B cell (primary cell): Measurements from ENCODE around the gene CXXC5. TPM values are rescaled to one million over a fixed set of nuclear protein-coding genes. Genes with fewer than 3 reads are reported as not detected.
A peak's percentile ranks its signal among the peaks of the same experiment; 100 is the strongest.

Source experiments
- ATAC-seq: fragments of 200-7000 bp; cut with Tn5 transposase; one replicate; pipeline ENCODE4 v1.10.0; 2021; ENCODE audit warnings: low read depth, mild to moderate bottlenecking, moderate number of reproducible peaks, moderate library complexity
- CTCF ChIA-PET: fragments of 350-600 bp; sonication (Branson Sonifier 250); formaldehyde crosslinking; loops from one replicate; lab custom pipeline; 2021; ENCODE audit warnings: antibody characterized with exemption, inconsistent platforms; lab: Charles Lee
- POLR2A ChIA-PET: fragments of 350-600 bp; sonication (Branson Sonifier 250); formaldehyde crosslinking; loops from one replicate; lab custom pipeline; 2021; ENCODE audit warnings: antibody characterized with exemption; lab: Charles Lee
- DNase-seq: peaks from one replicate; pipeline ENCODE4 v3.0.0; 2013
- H2AFZ ChIP-seq: 2 replicates; pipeline ENCODE4 v1.6.1; 2012; ENCODE audit warnings: mild to moderate bottlenecking, low read depth, low read length; ENCODE audit not compliant: insufficient read depth, poor library complexity, severe bottlenecking
- H3K27ac ChIP-seq, 2 donors: 1 replicate in 1 of 2; 2 replicates in 1 of 2; pipeline ENCODE4 v1.5.1; 2012 to 2013; ENCODE audit warnings: low read length in 2 of 2, mild to moderate bottlenecking in 2 of 2, moderate library complexity in 1 of 2
- H3K27me3 ChIP-seq, 4 experiments: fragments of 200-600 bp in 1 of 4; sonication (generic) in 1 of 4; replicated peaks in 1 of 4; 1 replicate in 2 of 4; 2 replicates in 2 of 4; pipeline versions ENCODE4 v1.6.1 to v1.7.0; 2013 to 2016; ENCODE audit warnings: low read length in 3 of 4, mild to moderate bottlenecking in 2 of 4, mixed read lengths in 1 of 4, moderate library complexity in 1 of 4; ENCODE audit not compliant: insufficient read depth in 4 of 4, control insufficient read depth in 3 of 4; ENCODE audit errors: control extremely low read depth in 1 of 4
- H3K36me3 ChIP-seq, 2 experiments: replicated peaks in 1 of 2; 1 replicate in 1 of 2; 2 replicates in 1 of 2; pipeline versions ENCODE4 v1.6.1 to v1.7.1; 2013; ENCODE audit warnings: low read length in 1 of 2; ENCODE audit not compliant: insufficient read depth in 2 of 2, control insufficient read depth in 1 of 2; ENCODE audit errors: control extremely low read depth in 1 of 2, extremely low read depth in 1 of 2
- H3K4me1 ChIP-seq, 2 donors: fragments of 200-600 bp in 1 of 2; sonication (generic) in 1 of 2; 1 replicate in 1 of 2; 2 replicates in 1 of 2; pipeline versions ENCODE4 v1.5.1 to v1.6.1; 2013 to 2017; ENCODE audit warnings: low read length in 2 of 2; ENCODE audit not compliant: control insufficient read depth in 2 of 2, insufficient read depth in 2 of 2
- H3K4me2 ChIP-seq: replicated peaks from 2 replicates; pipeline ENCODE3; 2012; ENCODE audit warnings: mild to moderate bottlenecking, low read depth, low read length; ENCODE audit not compliant: poor library complexity, severe bottlenecking
- H3K4me3 ChIP-seq, 5 experiments: fragments of 200-600 bp in 1 of 5; sonication (generic) in 1 of 5; 1 replicate in 3 of 5; 2 replicates in 2 of 5; pipeline versions ENCODE4 v1.5.1 to v1.7.0; 2011 to 2016; ENCODE audit warnings: low read length in 4 of 5, mild to moderate bottlenecking in 4 of 5, low read depth in 2 of 5, control low read depth in 1 of 5, moderate library complexity in 1 of 5; ENCODE audit not compliant: insufficient read depth in 1 of 5; ENCODE audit errors: control extremely low read depth in 1 of 5, extremely low read depth in 1 of 5
- H3K79me2 ChIP-seq: fragments of 200-600 bp; sonication (generic); one replicate; pipeline ENCODE4 v1.6.0; 2016; ENCODE audit warnings: low read length; ENCODE audit not compliant: control insufficient read depth, insufficient read depth
- H3K9ac ChIP-seq: fragments of 200-600 bp; sonication (generic); 2 replicates; pipeline ENCODE4 v1.6.1; 2017; ENCODE audit warnings: mild to moderate bottlenecking, low read length, moderate library complexity
- H3K9me3 ChIP-seq, 3 donors: one replicate each; pipeline versions ENCODE4 v1.6.1 to v1.7.1; 2013; ENCODE audit warnings: low read length in 2 of 3; ENCODE audit not compliant: control insufficient read depth in 2 of 3, insufficient read depth in 1 of 3; ENCODE audit errors: control extremely low read depth in 1 of 3
- H4K20me1 ChIP-seq: 2 replicates; pipeline ENCODE4 v1.6.0; 2012; ENCODE audit warnings: mild to moderate bottlenecking, low read length; ENCODE audit not compliant: insufficient read depth, control insufficient read depth, poor library complexity, severe bottlenecking
- H3K27ac Mint-ChIP-seq: one replicate; pipeline ENCODE4 v1.8.0; 2021; ENCODE audit warnings: mixed read lengths
- H3K27me3 Mint-ChIP-seq: one replicate; pipeline ENCODE4 v1.8.0; 2021; ENCODE audit warnings: mixed read lengths
- H3K4me1 Mint-ChIP-seq: one replicate; pipeline ENCODE4 v1.8.0; 2021; ENCODE audit warnings: mixed read lengths
- H3K4me3 Mint-ChIP-seq: one replicate; pipeline ENCODE4 v1.8.0; 2021; ENCODE audit warnings: mixed read lengths
- H3K9me3 Mint-ChIP-seq: one replicate; pipeline ENCODE4 v1.8.0; 2022; ENCODE audit warnings: mixed read lengths; ENCODE audit not compliant: insufficient read depth
- EZH2 ChIP-seq: IDR thresholded peaks from 2 replicates; pipeline ENCODE4 v1.6.1; 2012; ENCODE audit warnings: borderline replicate concordance, low read depth, mild to moderate bottlenecking, moderate library complexity, low read length; ENCODE audit not compliant: insufficient read depth, poor library complexity, severe bottlenecking
- WGBS: methylation state at CpG from one replicate; pipeline ENCODE4 v1.1.5; 2013; ENCODE audit warnings: missing lambda C conversion rate; ENCODE audit not compliant: insufficient coverage; 5-methylcytosine and 5-hydroxymethylcytosine counted together
- intact Hi-C: fragments of 100-400 bp; cut with micrococcal nuclease; formaldehyde crosslinking; loops from one replicate; pipeline ENCODE4 v1.10.0; 2022
- polyA plus RNA-seq: library from polyadenylated mRNA; depleted of rRNA; stranded (reverse); fragments of >200 nt; gene quantifications from 2 replicates; pipeline ENCODE4 v1.2.3, GENCODE V29; 2012
- total RNA-seq, 2 donors: library from RNA; stranded (reverse); fragments of 120-200 nt in 1 of 2; gene quantifications; 1 replicate in 1 of 2; 2 replicates in 1 of 2; pipeline versions ENCODE4 v1.2.3 to v1.2.4, GENCODE V29; 2013 to 2022
- TF ChIP-seq, protein P1 (sequence below): fragments of 200-600 bp; IDR thresholded peaks from one replicate; pipeline ENCODE4 v1.8.0; 2022; ENCODE audit warnings: antibody characterized with exemption, mild to moderate bottlenecking

The CXXC5 gene
- total and polyA plus RNA-seq, 2 donors (not counting 1 experiment from before 2014, with no cell fraction given) = 126 to 143 TPM

DNA sequence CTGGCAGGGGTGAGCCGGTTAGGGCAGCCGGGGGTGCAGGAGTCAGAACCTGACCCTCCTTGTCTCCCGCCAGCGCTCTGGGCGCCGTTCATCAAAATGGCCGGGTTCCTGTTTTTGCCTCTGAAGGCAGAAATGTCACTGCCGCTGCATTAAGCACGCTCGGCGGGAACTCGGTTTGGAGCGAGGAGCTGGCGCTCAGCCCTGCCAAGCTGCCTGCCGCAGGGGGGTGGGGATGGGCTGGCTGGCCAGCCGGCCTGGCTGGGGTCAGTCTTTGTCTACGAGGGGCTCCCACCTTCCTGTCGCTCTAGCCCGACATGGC, 63.7 kb downstream of the CXXC5 start:
- Histone ChIP-seq H3K9me3 (no peaks in the 10 kb centered on the region), H3K79me2 (no peaks in the 10 kb centered on the region), H2AFZ (peak overlapping the region; percentile 79), H3K36me3 (no peaks in the 10 kb centered on the region), H3K4me3 (peak overlapping the region; percentile 54 to 73 (median 60)), H3K4me1 (peaks cover 25 to 35% of the 10 kb centered on the region in 2 donors), H4K20me1 (no peaks in the 10 kb centered on the region), H3K4me2 (peak overlapping the region; percentile 99), H3K27ac (peak overlapping the region in 1 of 2 donors; percentile 75), H3K9ac (peak overlapping the region; percentile 85), H3K27me3 (peaks cover 0 to 5% (median 2%) of the 10 kb centered on the region in 4 experiments)
- WGBS = 11% methylated on average over 16 of the region's 19 CpGs
- intact Hi-C loops = loop anchor here (2.0 kb wide), 3 partner anchors 15 to 53 kb away; no protein-coding TSS in a partner anchor
- ChIA-PET CTCF (interaction anchor here (1.7 to 8.6 kb wide), 7 partner anchors 10 to 77 kb away, joined by 4 to 105 read pairs (median 21); no protein-coding TSS in a partner anchor), POLR2A (interaction anchor here (0.7 to 5.5 kb wide), 9 partner anchors 11 to 76 kb away, joined by 3 to 69 read pairs (median 9); no protein-coding TSS in a partner anchor)
- ATAC-seq = peak; percentile 9
- H3K9me3 Mint-ChIP-seq = no peaks in the 10 kb centered on the region
- peak overlapping the region; percentile 90 for H3K4me3 Mint-ChIP-seq
- peak overlapping the region; percentile 81 for H3K27ac Mint-ChIP-seq
- peaks cover 38% of the 10 kb centered on the region for H3K4me1 Mint-ChIP-seq
- TF ChIP-seq EZH2 = no peak
- TF ChIP-seq, protein P1, sequence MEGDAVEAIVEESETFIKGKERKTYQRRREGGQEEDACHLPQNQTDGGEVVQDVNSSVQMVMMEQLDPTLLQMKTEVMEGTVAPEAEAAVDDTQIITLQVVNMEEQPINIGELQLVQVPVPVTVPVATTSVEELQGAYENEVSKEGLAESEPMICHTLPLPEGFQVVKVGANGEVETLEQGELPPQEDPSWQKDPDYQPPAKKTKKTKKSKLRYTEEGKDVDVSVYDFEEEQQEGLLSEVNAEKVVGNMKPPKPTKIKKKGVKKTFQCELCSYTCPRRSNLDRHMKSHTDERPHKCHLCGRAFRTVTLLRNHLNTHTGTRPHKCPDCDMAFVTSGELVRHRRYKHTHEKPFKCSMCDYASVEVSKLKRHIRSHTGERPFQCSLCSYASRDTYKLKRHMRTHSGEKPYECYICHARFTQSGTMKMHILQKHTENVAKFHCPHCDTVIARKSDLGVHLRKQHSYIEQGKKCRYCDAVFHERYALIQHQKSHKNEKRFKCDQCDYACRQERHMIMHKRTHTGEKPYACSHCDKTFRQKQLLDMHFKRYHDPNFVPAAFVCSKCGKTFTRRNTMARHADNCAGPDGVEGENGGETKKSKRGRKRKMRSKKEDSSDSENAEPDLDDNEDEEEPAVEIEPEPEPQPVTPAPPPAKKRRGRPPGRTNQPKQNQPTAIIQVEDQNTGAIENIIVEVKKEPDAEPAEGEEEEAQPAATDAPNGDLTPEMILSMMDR = no peak
- H3K27me3 Mint-ChIP-seq = no peaks in the 10 kb centered on the region
- DNase-seq = peak; percentile 70

- H3K27ac Mint-ChIP-seq = no peak overlapping the region
Measured at GRCh38 chr5:139712412-139712811, 64.3 kb downstream of the CXXC5 start.

More at GRCh38 chr5:139712412-139712811, 64.3 kb downstream of the CXXC5 start:
- CTCF ChIA-PET = interaction anchor here (2.5 to 8.6 kb wide), 4 partner anchors 11 to 77 kb away, joined by 13 to 105 read pairs (median 32); no protein-coding TSS in a partner anchor
- Mint-ChIP-seq H3K4me3 (peak overlapping the region; percentile 44), H3K9me3 (no peaks in the 10 kb centered on the region), H3K4me1 (peaks cover 34% of the 10 kb centered on the region), H3K27me3 (no peaks in the 10 kb centered on the region)
- peak overlapping the region; percentile 99 for H3K4me2 ChIP-seq
- DNase-seq (no peak), ATAC-seq (no peak)
- WGBS = 94% methylated on average over 3 of the region's 5 CpGs
- no peak overlapping the region for H3K9ac ChIP-seq
- H2AFZ ChIP-seq = no peak overlapping the region
- no peaks in the 10 kb centered on the region for H3K79me2 ChIP-seq
- H3K4me3 ChIP-seq = no peak overlapping the region
- no peaks in the 10 kb centered on the region for H4K20me1 ChIP-seq
- peaks cover 25 to 35% of the 10 kb centered on the region in 2 donors for H3K4me1 ChIP-seq
- peaks cover 0 to 5% (median 2%) of the 10 kb centered on the region in 4 experiments for H3K27me3 ChIP-seq
- H3K36me3 ChIP-seq = no peaks in the 10 kb centered on the region
- TF ChIP-seq EZH2 = no peak
- TF ChIP-seq, protein P1 = no peak
- no peaks in the 10 kb centered on the region for H3K9me3 ChIP-seq
- no peak overlapping the region for H3K27ac ChIP-seq
- intact Hi-C loops = no loop called here
- POLR2A ChIA-PET = interaction anchor here (2.3 to 5.5 kb wide), 2 partner anchors 35 to 52 kb away, joined by 7 to 69 read pairs; no protein-coding TSS in a partner anchor
